WTC11 (cell line): ENCODE results near the gene MGAT5B. TPM values are rescaled to one million over a fixed set of nuclear protein-coding genes. Genes with fewer than 3 reads are reported as not detected.
A peak's percentile ranks its signal among the peaks of the same experiment; 100 is the strongest.

Experiments
- AFF4 ChIP-seq: sonication (generic); formaldehyde crosslinking; IDR thresholded peaks from 2 replicates; pipeline ENCODE4 v1.8.1; 2023; ENCODE audit warnings: mild to moderate bottlenecking, missing genetic modification reagents, borderline replicate concordance
- CREB1 ChIP-seq: sonication (generic); formaldehyde crosslinking; IDR thresholded peaks from 2 replicates; pipeline ENCODE4 v1.8.0; 2023; ENCODE audit warnings: mild to moderate bottlenecking, missing genetic modification reagents
- CREM ChIP-seq: sonication (generic); formaldehyde crosslinking; IDR thresholded peaks from 2 replicates; pipeline ENCODE4 v1.8.1; 2022; ENCODE audit warnings: mild to moderate bottlenecking, missing genetic modification reagents, moderate library complexity
- ESRRA ChIP-seq: sonication (generic); formaldehyde crosslinking; IDR thresholded peaks from 2 replicates; pipeline ENCODE4 v1.8.1; 2022; ENCODE audit warnings: mild to moderate bottlenecking, missing genetic modification reagents, borderline replicate concordance
- ETV6 ChIP-seq: sonication (generic); formaldehyde crosslinking; IDR thresholded peaks from 2 replicates; pipeline ENCODE4 v1.8.1; 2022; ENCODE audit warnings: mild to moderate bottlenecking, missing genetic modification reagents
- KAT7 ChIP-seq: sonication (generic); formaldehyde crosslinking; IDR thresholded peaks from 2 replicates; pipeline ENCODE4 v1.8.1; 2023; ENCODE audit warnings: missing genetic modification reagents, mild to moderate bottlenecking, borderline replicate concordance
- MXD4 ChIP-seq: fragments of 250-450 bp; sonication (Bioruptor Pico); IDR thresholded peaks from 2 replicates; pipeline ENCODE4 v1.8.0; 2021; ENCODE audit warnings: mild to moderate bottlenecking, moderate library complexity, borderline replicate concordance
- MYBL2 ChIP-seq: sonication (generic); formaldehyde crosslinking; IDR thresholded peaks from 2 replicates; pipeline ENCODE4 v1.8.1; 2023; ENCODE audit warnings: mild to moderate bottlenecking, moderate library complexity, missing genetic modification reagents
- NR1H2 ChIP-seq: sonication (generic); formaldehyde crosslinking; IDR thresholded peaks from 2 replicates; pipeline ENCODE4 v1.9.0; 2021; ENCODE audit warnings: mild to moderate bottlenecking, moderate library complexity, missing genetic modification reagents
- SP1 ChIP-seq: sonication (generic); formaldehyde crosslinking; conservative IDR thresholded peaks from 2 replicates; pipeline ENCODE4 v1.8.1; 2022; ENCODE audit warnings: missing genetic modification reagents
- USF2 ChIP-seq: sonication (generic); formaldehyde crosslinking; IDR thresholded peaks from 2 replicates; pipeline ENCODE4 v1.8.1; 2023; ENCODE audit warnings: mild to moderate bottlenecking, missing genetic modification reagents, moderate library complexity
- ZNF416 ChIP-seq: fragments of 250-450 bp; sonication (Bioruptor Pico); IDR thresholded peaks from 2 replicates; pipeline ENCODE4 v1.9.0; 2021; ENCODE audit warnings: mild to moderate bottlenecking, inconsistent platforms
- total RNA-seq: library from RNA; stranded (reverse); gene quantifications from 3 replicates; pipeline ENCODE4 v1.2.3, GENCODE V29; 2021
- TF ChIP-seq, protein P1 (sequence below): sonication (generic); formaldehyde crosslinking; IDR thresholded peaks from 2 replicates; pipeline ENCODE4 v1.8.1; 2022; ENCODE audit warnings: missing genetic modification reagents, borderline replicate concordance
- TF ChIP-seq, protein P2 (sequence below): sonication (generic); formaldehyde crosslinking; IDR thresholded peaks from 2 replicates; pipeline ENCODE4 v1.8.1; 2023; ENCODE audit warnings: mild to moderate bottlenecking, missing genetic modification reagents
- TF ChIP-seq, protein P3 (sequence below): sonication (generic); formaldehyde crosslinking; IDR thresholded peaks from 2 replicates; pipeline ENCODE4 v1.8.1; 2022; ENCODE audit warnings: low read depth, missing genetic modification reagents, borderline replicate concordance
- TF ChIP-seq, protein P4 (sequence below): sonication (generic); formaldehyde crosslinking; IDR thresholded peaks from 2 replicates; pipeline ENCODE4 v1.8.0; 2022; ENCODE audit warnings: mild to moderate bottlenecking, missing genetic modification reagents
- TF ChIP-seq, protein P5 (sequence below): sonication (generic); formaldehyde crosslinking; IDR thresholded peaks from 2 replicates; pipeline ENCODE4 v1.8.0; 2022; ENCODE audit warnings: mild to moderate bottlenecking, missing genetic modification reagents
- TF ChIP-seq, protein P6 (sequence below): fragments of 250-450 bp; sonication (Bioruptor Pico); IDR thresholded peaks from 2 replicates; pipeline ENCODE4 v1.9.0; 2021; ENCODE audit warnings: mild to moderate bottlenecking
- TF ChIP-seq, protein P7 (sequence below): sonication (generic); formaldehyde crosslinking; IDR thresholded peaks from 2 replicates; pipeline ENCODE4 v1.8.0; 2022; ENCODE audit warnings: missing genetic modification reagents

The MGAT5B gene
- total RNA-seq, 1 experiment from 2014 or later: 11.6 TPM

GRCh38 chr17:76968707-76969597 lies 100.7 kb downstream of the MGAT5B start (continued):
- TF ChIP-seq AFF4 (CRISPR knock-in tag) (no peak), ESRRA (CRISPR knock-in tag) (no peak), NR1H2 (CRISPR knock-in tag) (no peak), MYBL2 (CRISPR knock-in tag) (peak; percentile 71), ETV6 (0 out of 2 replicates have a peak, but pooled peaks have one; percentile 52), MXD4 (CRISPR knock-in tag) (no peak), CREB1 (CRISPR knock-in tag) (no peak), KAT7 (CRISPR knock-in tag) (no peak), USF2 (CRISPR knock-in tag) (no peak), ZNF416 (CRISPR knock-in tag) (no peak), SP1 (CRISPR knock-in tag) (peak; percentile 64; the same call in 1 of the 2 replicates), CREM (CRISPR knock-in tag) (no peak)
- TF ChIP-seq, protein P1, sequence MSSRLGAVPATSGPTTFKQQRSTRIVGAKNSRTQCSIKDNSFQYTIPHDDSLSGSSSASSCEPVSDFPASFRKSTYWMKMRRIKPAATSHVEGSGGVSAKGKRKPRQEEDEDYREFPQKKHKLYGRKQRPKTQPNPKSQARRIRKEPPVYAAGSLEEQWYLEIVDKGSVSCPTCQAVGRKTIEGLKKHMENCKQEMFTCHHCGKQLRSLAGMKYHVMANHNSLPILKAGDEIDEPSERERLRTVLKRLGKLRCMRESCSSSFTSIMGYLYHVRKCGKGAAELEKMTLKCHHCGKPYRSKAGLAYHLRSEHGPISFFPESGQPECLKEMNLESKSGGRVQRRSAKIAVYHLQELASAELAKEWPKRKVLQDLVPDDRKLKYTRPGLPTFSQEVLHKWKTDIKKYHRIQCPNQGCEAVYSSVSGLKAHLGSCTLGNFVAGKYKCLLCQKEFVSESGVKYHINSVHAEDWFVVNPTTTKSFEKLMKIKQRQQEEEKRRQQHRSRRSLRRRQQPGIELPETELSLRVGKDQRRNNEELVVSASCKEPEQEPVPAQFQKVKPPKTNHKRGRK (CRISPR knock-in tag): no peak
- TF ChIP-seq, protein P2, sequence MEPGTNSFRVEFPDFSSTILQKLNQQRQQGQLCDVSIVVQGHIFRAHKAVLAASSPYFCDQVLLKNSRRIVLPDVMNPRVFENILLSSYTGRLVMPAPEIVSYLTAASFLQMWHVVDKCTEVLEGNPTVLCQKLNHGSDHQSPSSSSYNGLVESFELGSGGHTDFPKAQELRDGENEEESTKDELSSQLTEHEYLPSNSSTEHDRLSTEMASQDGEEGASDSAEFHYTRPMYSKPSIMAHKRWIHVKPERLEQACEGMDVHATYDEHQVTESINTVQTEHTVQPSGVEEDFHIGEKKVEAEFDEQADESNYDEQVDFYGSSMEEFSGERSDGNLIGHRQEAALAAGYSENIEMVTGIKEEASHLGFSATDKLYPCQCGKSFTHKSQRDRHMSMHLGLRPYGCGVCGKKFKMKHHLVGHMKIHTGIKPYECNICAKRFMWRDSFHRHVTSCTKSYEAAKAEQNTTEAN: 0 out of 2 replicates have a peak, but pooled peaks have one; percentile 26
- TF ChIP-seq, protein P3, sequence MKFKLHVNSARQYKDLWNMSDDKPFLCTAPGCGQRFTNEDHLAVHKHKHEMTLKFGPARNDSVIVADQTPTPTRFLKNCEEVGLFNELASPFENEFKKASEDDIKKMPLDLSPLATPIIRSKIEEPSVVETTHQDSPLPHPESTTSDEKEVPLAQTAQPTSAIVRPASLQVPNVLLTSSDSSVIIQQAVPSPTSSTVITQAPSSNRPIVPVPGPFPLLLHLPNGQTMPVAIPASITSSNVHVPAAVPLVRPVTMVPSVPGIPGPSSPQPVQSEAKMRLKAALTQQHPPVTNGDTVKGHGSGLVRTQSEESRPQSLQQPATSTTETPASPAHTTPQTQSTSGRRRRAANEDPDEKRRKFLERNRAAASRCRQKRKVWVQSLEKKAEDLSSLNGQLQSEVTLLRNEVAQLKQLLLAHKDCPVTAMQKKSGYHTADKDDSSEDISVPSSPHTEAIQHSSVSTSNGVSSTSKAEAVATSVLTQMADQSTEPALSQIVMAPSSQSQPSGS (CRISPR knock-in tag): no peak
- TF ChIP-seq, protein P4, sequence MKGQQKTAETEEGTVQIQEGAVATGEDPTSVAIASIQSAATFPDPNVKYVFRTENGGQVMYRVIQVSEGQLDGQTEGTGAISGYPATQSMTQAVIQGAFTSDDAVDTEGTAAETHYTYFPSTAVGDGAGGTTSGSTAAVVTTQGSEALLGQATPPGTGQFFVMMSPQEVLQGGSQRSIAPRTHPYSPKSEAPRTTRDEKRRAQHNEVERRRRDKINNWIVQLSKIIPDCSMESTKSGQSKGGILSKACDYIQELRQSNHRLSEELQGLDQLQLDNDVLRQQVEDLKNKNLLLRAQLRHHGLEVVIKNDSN: 0 out of 2 replicates have a peak, but pooled peaks have one; percentile 37
- TF ChIP-seq, protein P5, sequence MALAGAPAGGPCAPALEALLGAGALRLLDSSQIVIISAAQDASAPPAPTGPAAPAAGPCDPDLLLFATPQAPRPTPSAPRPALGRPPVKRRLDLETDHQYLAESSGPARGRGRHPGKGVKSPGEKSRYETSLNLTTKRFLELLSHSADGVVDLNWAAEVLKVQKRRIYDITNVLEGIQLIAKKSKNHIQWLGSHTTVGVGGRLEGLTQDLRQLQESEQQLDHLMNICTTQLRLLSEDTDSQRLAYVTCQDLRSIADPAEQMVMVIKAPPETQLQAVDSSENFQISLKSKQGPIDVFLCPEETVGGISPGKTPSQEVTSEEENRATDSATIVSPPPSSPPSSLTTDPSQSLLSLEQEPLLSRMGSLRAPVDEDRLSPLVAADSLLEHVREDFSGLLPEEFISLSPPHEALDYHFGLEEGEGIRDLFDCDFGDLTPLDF (CRISPR knock-in tag): no peak
- TF ChIP-seq, protein P6, sequence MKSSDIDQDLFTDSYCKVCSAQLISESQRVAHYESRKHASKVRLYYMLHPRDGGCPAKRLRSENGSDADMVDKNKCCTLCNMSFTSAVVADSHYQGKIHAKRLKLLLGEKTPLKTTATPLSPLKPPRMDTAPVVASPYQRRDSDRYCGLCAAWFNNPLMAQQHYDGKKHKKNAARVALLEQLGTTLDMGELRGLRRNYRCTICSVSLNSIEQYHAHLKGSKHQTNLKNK: no peak
- TF ChIP-seq, protein P7, sequence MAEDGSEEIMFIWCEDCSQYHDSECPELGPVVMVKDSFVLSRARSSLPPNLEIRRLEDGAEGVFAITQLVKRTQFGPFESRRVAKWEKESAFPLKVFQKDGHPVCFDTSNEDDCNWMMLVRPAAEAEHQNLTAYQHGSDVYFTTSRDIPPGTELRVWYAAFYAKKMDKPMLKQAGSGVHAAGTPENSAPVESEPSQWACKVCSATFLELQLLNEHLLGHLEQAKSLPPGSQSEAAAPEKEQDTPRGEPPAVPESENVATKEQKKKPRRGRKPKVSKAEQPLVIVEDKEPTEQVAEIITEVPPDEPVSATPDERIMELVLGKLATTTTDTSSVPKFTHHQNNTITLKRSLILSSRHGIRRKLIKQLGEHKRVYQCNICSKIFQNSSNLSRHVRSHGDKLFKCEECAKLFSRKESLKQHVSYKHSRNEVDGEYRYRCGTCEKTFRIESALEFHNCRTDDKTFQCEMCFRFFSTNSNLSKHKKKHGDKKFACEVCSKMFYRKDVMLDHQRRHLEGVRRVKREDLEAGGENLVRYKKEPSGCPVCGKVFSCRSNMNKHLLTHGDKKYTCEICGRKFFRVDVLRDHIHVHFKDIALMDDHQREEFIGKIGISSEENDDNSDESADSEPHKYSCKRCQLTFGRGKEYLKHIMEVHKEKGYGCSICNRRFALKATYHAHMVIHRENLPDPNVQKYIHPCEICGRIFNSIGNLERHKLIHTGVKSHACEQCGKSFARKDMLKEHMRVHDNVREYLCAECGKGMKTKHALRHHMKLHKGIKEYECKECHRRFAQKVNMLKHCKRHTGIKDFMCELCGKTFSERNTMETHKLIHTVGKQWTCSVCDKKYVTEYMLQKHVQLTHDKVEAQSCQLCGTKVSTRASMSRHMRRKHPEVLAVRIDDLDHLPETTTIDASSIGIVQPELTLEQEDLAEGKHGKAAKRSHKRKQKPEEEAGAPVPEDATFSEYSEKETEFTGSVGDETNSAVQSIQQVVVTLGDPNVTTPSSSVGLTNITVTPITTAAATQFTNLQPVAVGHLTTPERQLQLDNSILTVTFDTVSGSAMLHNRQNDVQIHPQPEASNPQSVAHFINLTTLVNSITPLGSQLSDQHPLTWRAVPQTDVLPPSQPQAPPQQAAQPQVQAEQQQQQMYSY (CRISPR knock-in tag): peak; percentile 80
